ENCODE results near the gene SPATS2.
A peak's percentile ranks its signal among the peaks of the same experiment; 100 is the strongest.

The SPATS2 gene

GRCh38 chr12:49352351-49352750 is 14.9 kb upstream of the SPATS2 start:
- H3K9me3 ChIP-seq (ENCODE audit: control insufficient read depth, low read length), result no peaks in the 10 kb centered on the region
- H3K27me3 ChIP-seq (replicated peaks; ENCODE audit: control insufficient read depth, insufficient read depth, low read length, poor library complexity, severe bottlenecking), result peaks cover 29% of the 10 kb centered on the region

GRCh38 chr12:49355913-49356312 is 11.3 kb upstream of the SPATS2 start:
- no peaks in the 10 kb centered on the region for H3K9me3 ChIP-seq (ENCODE audit: control insufficient read depth, low read length)
- H3K4me3 ChIP-seq (ENCODE audit: insufficient read depth, low read depth, low read length, poor library complexity, severe bottlenecking), result no peak overlapping the region
- no peak overlapping the region for H3K27ac ChIP-seq (ENCODE audit: insufficient read depth, low read length, poor library complexity, severe bottlenecking)
- no peaks in the 10 kb centered on the region for H3K4me1 ChIP-seq (ENCODE audit: control insufficient read depth, insufficient read depth, low read length, poor library complexity, severe bottlenecking)
- peaks cover 2% of the 10 kb centered on the region for H3K27me3 ChIP-seq (replicated peaks; ENCODE audit: control insufficient read depth, insufficient read depth, low read length, poor library complexity, severe bottlenecking)
- DNase-seq, result no peak
- no peaks in the 10 kb centered on the region for H3K36me3 ChIP-seq (ENCODE audit: control insufficient read depth, insufficient read depth, low read length)

More at GRCh38 chr12:49352351-49352750, 14.9 kb upstream of the SPATS2 start:
- no peak overlapping the region for H3K27ac ChIP-seq (ENCODE audit: insufficient read depth, low read length, poor library complexity, severe bottlenecking)
- DNase-seq, result no peak
- no peaks in the 10 kb centered on the region for H3K36me3 ChIP-seq (ENCODE audit: control insufficient read depth, insufficient read depth, low read length)
- H3K4me1 ChIP-seq (ENCODE audit: control insufficient read depth, insufficient read depth, low read length, poor library complexity, severe bottlenecking), result peaks cover 8% of the 10 kb centered on the region
- no peak overlapping the region for H3K4me3 ChIP-seq (ENCODE audit: insufficient read depth, low read depth, low read length, poor library complexity, severe bottlenecking)

GRCh38 chr12:49357103-49357678 is 10.1 kb upstream of the SPATS2 start:
- H3K27me3 ChIP-seq (replicated peaks; ENCODE audit: control insufficient read depth, insufficient read depth, low read length, poor library complexity, severe bottlenecking), result no peaks in the 10 kb centered on the region
- H3K9me3 ChIP-seq (ENCODE audit: control insufficient read depth, low read length), result no peaks in the 10 kb centered on the region
- no peaks in the 10 kb centered on the region for H3K36me3 ChIP-seq (ENCODE audit: control insufficient read depth, insufficient read depth, low read length)
- H3K27ac ChIP-seq (ENCODE audit: insufficient read depth, low read length, poor library complexity, severe bottlenecking), result no peak overlapping the region
- no peak overlapping the region for H3K4me3 ChIP-seq (ENCODE audit: insufficient read depth, low read depth, low read length, poor library complexity, severe bottlenecking)
- H3K4me1 ChIP-seq (ENCODE audit: control insufficient read depth, insufficient read depth, low read length, poor library complexity, severe bottlenecking), result no peaks in the 10 kb centered on the region
- no peak for DNase-seq

- Histone ChIP-seq H3K27me3 (replicated peaks; ENCODE audit: control insufficient read depth, insufficient read depth, low read length, poor library complexity, severe bottlenecking) (no peaks in the 10 kb centered on the region), H3K36me3 (ENCODE audit: control insufficient read depth, insufficient read depth, low read length) (no peaks in the 10 kb centered on the region), H3K27ac (ENCODE audit: insufficient read depth, low read length, poor library complexity, severe bottlenecking) (no peak overlapping the region), H3K4me3 (ENCODE audit: insufficient read depth, low read depth, low read length, poor library complexity, severe bottlenecking) (no peak overlapping the region), H3K9me3 (ENCODE audit: control insufficient read depth, low read length) (no peaks in the 10 kb centered on the region), H3K4me1 (ENCODE audit: control insufficient read depth, insufficient read depth, low read length, poor library complexity, severe bottlenecking) (no peaks in the 10 kb centered on the region)
- DNase-seq, result peak in 2 of 3 donors; percentile 31 to 37
These were observed 8.7 kb upstream of the SPATS2 start for GRCh38 chr12:49358483-49359141.

- no peak for DNase-seq
- no peaks in the 10 kb centered on the region for H3K4me1 ChIP-seq (ENCODE audit: control insufficient read depth, insufficient read depth, low read length, poor library complexity, severe bottlenecking)
- H3K4me3 ChIP-seq (ENCODE audit: insufficient read depth, low read depth, low read length, poor library complexity, severe bottlenecking), result no peak overlapping the region
- no peak overlapping the region for H3K27ac ChIP-seq (ENCODE audit: insufficient read depth, low read length, poor library complexity, severe bottlenecking)
- H3K9me3 ChIP-seq (ENCODE audit: control insufficient read depth, low read length), result no peaks in the 10 kb centered on the region
- H3K36me3 ChIP-seq (ENCODE audit: control insufficient read depth, insufficient read depth, low read length), result no peaks in the 10 kb centered on the region
- no peaks in the 10 kb centered on the region for H3K27me3 ChIP-seq (replicated peaks; ENCODE audit: control insufficient read depth, insufficient read depth, low read length, poor library complexity, severe bottlenecking)
These were observed 7.6 kb upstream of the SPATS2 start for GRCh38 chr12:49359671-49360070.

GRCh38 chr12:49362077-49362476 is 5.2 kb upstream of the SPATS2 start:
- Histone ChIP-seq H3K27me3 (replicated peaks; ENCODE audit: control insufficient read depth, insufficient read depth, low read length, poor library complexity, severe bottlenecking) (no peaks in the 10 kb centered on the region), H3K4me1 (ENCODE audit: control insufficient read depth, insufficient read depth, low read length, poor library complexity, severe bottlenecking) (peaks cover 4% of the 10 kb centered on the region), H3K27ac (ENCODE audit: insufficient read depth, low read length, poor library complexity, severe bottlenecking) (no peak overlapping the region), H3K9me3 (ENCODE audit: control insufficient read depth, low read length) (no peaks in the 10 kb centered on the region), H3K4me3 (ENCODE audit: insufficient read depth, low read depth, low read length, poor library complexity, severe bottlenecking) (no peak overlapping the region), H3K36me3 (ENCODE audit: control insufficient read depth, insufficient read depth, low read length) (no peaks in the 10 kb centered on the region)
- DNase-seq, result no peak

GRCh38 chr12:49364989-49365388 is 2.3 kb upstream of the SPATS2 start:
- Histone ChIP-seq H3K4me1 (ENCODE audit: control insufficient read depth, insufficient read depth, low read length, poor library complexity, severe bottlenecking) (peaks cover 4% of the 10 kb centered on the region), H3K9me3 (ENCODE audit: control insufficient read depth, low read length) (no peaks in the 10 kb centered on the region), H3K27me3 (replicated peaks; ENCODE audit: control insufficient read depth, insufficient read depth, low read length, poor library complexity, severe bottlenecking) (no peaks in the 10 kb centered on the region), H3K36me3 (ENCODE audit: control insufficient read depth, insufficient read depth, low read length) (no peaks in the 10 kb centered on the region), H3K27ac (ENCODE audit: insufficient read depth, low read length, poor library complexity, severe bottlenecking) (no peak overlapping the region), H3K4me3 (ENCODE audit: insufficient read depth, low read depth, low read length, poor library complexity, severe bottlenecking) (no peak overlapping the region)
- no peak for DNase-seq

- H3K9me3 ChIP-seq (ENCODE audit: control insufficient read depth, low read length), result no peaks in the 10 kb centered on the region
- no peak for DNase-seq
- no peaks in the 10 kb centered on the region for H3K36me3 ChIP-seq (ENCODE audit: control insufficient read depth, insufficient read depth, low read length)
- no peak overlapping the region for H3K4me3 ChIP-seq (ENCODE audit: insufficient read depth, low read depth, low read length, poor library complexity, severe bottlenecking)
- no peak overlapping the region for H3K27ac ChIP-seq (ENCODE audit: insufficient read depth, low read length, poor library complexity, severe bottlenecking)
- peaks cover 4% of the 10 kb centered on the region for H3K4me1 ChIP-seq (ENCODE audit: control insufficient read depth, insufficient read depth, low read length, poor library complexity, severe bottlenecking)
- no peaks in the 10 kb centered on the region for H3K27me3 ChIP-seq (replicated peaks; ENCODE audit: control insufficient read depth, insufficient read depth, low read length, poor library complexity, severe bottlenecking)
These were observed 1.7 kb upstream of the SPATS2 start for GRCh38 chr12:49365542-49365941.

GRCh38 chr12:49366096-49366651 is 1.1 kb upstream of the SPATS2 start:
- Histone ChIP-seq H3K4me1 (ENCODE audit: control insufficient read depth, insufficient read depth, low read length, poor library complexity, severe bottlenecking) (peaks cover 4% of the 10 kb centered on the region), H3K4me3 (ENCODE audit: insufficient read depth, low read depth, low read length, poor library complexity, severe bottlenecking) (peak overlapping the region; percentile 97), H3K27ac (ENCODE audit: insufficient read depth, low read length, poor library complexity, severe bottlenecking) (peak overlapping the region; percentile 82), H3K27me3 (replicated peaks; ENCODE audit: control insufficient read depth, insufficient read depth, low read length, poor library complexity, severe bottlenecking) (no peaks in the 10 kb centered on the region), H3K36me3 (ENCODE audit: control insufficient read depth, insufficient read depth, low read length) (no peaks in the 10 kb centered on the region), H3K9me3 (ENCODE audit: control insufficient read depth, low read length) (no peaks in the 10 kb centered on the region)
- no peak for DNase-seq

- Histone ChIP-seq H3K36me3 (ENCODE audit: control insufficient read depth, insufficient read depth, low read length) (no peaks in the 10 kb centered on the region), H3K4me1 (ENCODE audit: control insufficient read depth, insufficient read depth, low read length, poor library complexity, severe bottlenecking) (peaks cover 4% of the 10 kb centered on the region), H3K4me3 (ENCODE audit: insufficient read depth, low read depth, low read length, poor library complexity, severe bottlenecking) (peak overlapping the region; percentile 97), H3K27me3 (replicated peaks; ENCODE audit: control insufficient read depth, insufficient read depth, low read length, poor library complexity, severe bottlenecking) (no peaks in the 10 kb centered on the region), H3K27ac (ENCODE audit: insufficient read depth, low read length, poor library complexity, severe bottlenecking) (peak overlapping the region; percentile 82), H3K9me3 (ENCODE audit: control insufficient read depth, low read length) (no peaks in the 10 kb centered on the region)
- DNase-seq, result peak; percentile 67 to 78 (median 74)
These were observed 446 bp upstream of the SPATS2 start for GRCh38 chr12:49366652-49367380.
